HepG2 (cell line): ENCODE results near the gene ZNF584. TPM values are rescaled to one million over a fixed set of nuclear protein-coding genes. Genes with fewer than 3 reads are reported as not detected.

Experiments used
- ATF7-NPFF ChIP-seq: sonication (generic); formaldehyde crosslinking; IDR thresholded peaks from 2 replicates; pipeline ENCODE4 v1.8.1; 2023; ENCODE audit warnings: mild to moderate bottlenecking, low read depth, missing genetic modification reagents, moderate library complexity
- ELF4 ChIP-seq: sonication (generic); formaldehyde crosslinking; IDR thresholded peaks from 2 replicates; pipeline ENCODE4 v1.5.0; 2020; ENCODE audit warnings: missing genetic modification reagents, mild to moderate bottlenecking, moderate library complexity, borderline replicate concordance
- HNRNPH1 ChIP-seq: fragments of 200-400 bp; formaldehyde crosslinking; optimal IDR thresholded peaks from 2 replicates; pipeline ENCODE3; 2017; ENCODE audit warnings: mild to moderate bottlenecking, low read depth, low read length
- KLF6 ChIP-seq: IDR thresholded peaks from 2 replicates; pipeline ENCODE4 v1.8.0; 2016; ENCODE audit warnings: missing biosample characterization, missing genetic modification reagents
- SOX5 ChIP-seq: IDR thresholded peaks from 2 replicates; pipeline ENCODE4 v1.6.1; 2016; ENCODE audit warnings: borderline replicate concordance
- STAT5B ChIP-seq: sonication (generic); formaldehyde crosslinking; IDR thresholded peaks from 2 replicates; pipeline ENCODE4 v1.4.0; 2020; ENCODE audit warnings: missing genetic modification reagents
- ZC3H4 ChIP-seq: sonication (generic); formaldehyde crosslinking; IDR thresholded peaks from 2 replicates; pipeline ENCODE4 v1.4.0; 2020; ENCODE audit warnings: missing genetic modification reagents, borderline replicate concordance
- ZFP62 ChIP-seq: sonication (generic); formaldehyde crosslinking; IDR thresholded peaks from 2 replicates; pipeline ENCODE4 v1.4.0; 2020; ENCODE audit warnings: missing genetic modification reagents
- ZFP82 ChIP-seq: sonication (generic); formaldehyde crosslinking; IDR thresholded peaks from 2 replicates; pipeline ENCODE4 v1.5.1; 2020; ENCODE audit warnings: mild to moderate bottlenecking, missing genetic modification reagents, borderline replicate concordance
- ZNF263 ChIP-seq: sonication (generic); formaldehyde crosslinking; IDR thresholded peaks from 2 replicates; pipeline ENCODE4 v1.4.0; 2020; ENCODE audit warnings: missing genetic modification reagents
- ZNF432 ChIP-seq: sonication (generic); formaldehyde crosslinking; IDR thresholded peaks from 2 replicates; pipeline ENCODE4 v1.5.0; 2020; ENCODE audit warnings: missing genetic modification reagents, mild to moderate bottlenecking, borderline replicate concordance
- ZNF44 ChIP-seq: sonication (generic); formaldehyde crosslinking; IDR thresholded peaks from 2 replicates; pipeline ENCODE4 v1.5.1; 2020; ENCODE audit warnings: mild to moderate bottlenecking, missing genetic modification reagents
- ZNF496 ChIP-seq: sonication (generic); formaldehyde crosslinking; IDR thresholded peaks from 2 replicates; pipeline ENCODE4 v1.8.1; 2023; ENCODE audit warnings: mild to moderate bottlenecking, moderate library complexity, missing genetic modification reagents; ENCODE audit not compliant: insufficient replicate concordance
- ZNF670 ChIP-seq: sonication (generic); formaldehyde crosslinking; IDR thresholded peaks from 2 replicates; pipeline ENCODE4 v1.8.0; 2022; ENCODE audit warnings: mild to moderate bottlenecking, missing genetic modification reagents, borderline replicate concordance
- ZNF746 ChIP-seq: sonication (generic); formaldehyde crosslinking; IDR thresholded peaks from 2 replicates; pipeline ENCODE4 v1.8.0; 2022; ENCODE audit warnings: mild to moderate bottlenecking, missing genetic modification reagents
- ZNF780A ChIP-seq: sonication (generic); formaldehyde crosslinking; IDR thresholded peaks from 2 replicates; pipeline ENCODE4 v1.8.0; 2022; ENCODE audit warnings: mild to moderate bottlenecking, missing genetic modification reagents, moderate library complexity
- ZSCAN9 ChIP-seq: IDR thresholded peaks from 2 replicates; pipeline ENCODE4 v1.6.1; 2016; ENCODE audit warnings: borderline replicate concordance
- polyA plus RNA-seq, 8 experiments: library from polyadenylated mRNA; depleted of rRNA in 3 of 8; stranded (reverse) in 7 of 8; unstranded in 1 of 8; fragments of >200 nt; fragmentation: Illumina TruSeq in 4 of 8; extraction: Trizol in 4 of 8; gene quantifications; 2 replicates each; pipeline versions ENCODE4 v1.2.1 to v1.2.3, GENCODE V29; 2011 to 2016; ENCODE audit warnings: low read depth in 4 of 8, missing spikeins in 1 of 8, mixed read lengths in 1 of 8; ENCODE audit not compliant: insufficient read depth in 1 of 8
- total RNA-seq, 5 experiments: library from RNA; depleted of rRNA; stranded (reverse); fragments of >200 nt; fragmentation: Illumina TruSeq; extraction: Trizol; gene quantifications; 2 replicates each; pipeline ENCODE4 v1.2.3, GENCODE V29; 2016; ENCODE audit warnings: low read depth in 1 of 5
- TF ChIP-seq, protein P1 (sequence below): sonication (generic); formaldehyde crosslinking; IDR thresholded peaks from 2 replicates; pipeline ENCODE4 v1.8.0; 2022; ENCODE audit warnings: mild to moderate bottlenecking, missing genetic modification reagents, borderline replicate concordance
- TF ChIP-seq, protein P2 (sequence below): sonication (generic); formaldehyde crosslinking; IDR thresholded peaks from 2 replicates; pipeline ENCODE4 v1.4.0; 2020; ENCODE audit warnings: missing genetic modification reagents
- TF ChIP-seq, protein P3 (sequence below): sonication (generic); formaldehyde crosslinking; conservative IDR thresholded peaks from 2 replicates; pipeline ENCODE4 v1.8.1; 2023; ENCODE audit warnings: missing genetic modification reagents
- TF ChIP-seq, protein P4 (sequence below): sonication (generic); formaldehyde crosslinking; IDR thresholded peaks from 2 replicates; pipeline ENCODE4 v1.5.0; 2020; ENCODE audit warnings: missing genetic modification reagents

ZNF584 gene
- total and polyA plus RNA-seq, 2 of the 13 experiments (the other 11 are each of a cell fraction or from before 2014, with no cell fraction given) = 2.4 to 7.0 TPM

DNA sequence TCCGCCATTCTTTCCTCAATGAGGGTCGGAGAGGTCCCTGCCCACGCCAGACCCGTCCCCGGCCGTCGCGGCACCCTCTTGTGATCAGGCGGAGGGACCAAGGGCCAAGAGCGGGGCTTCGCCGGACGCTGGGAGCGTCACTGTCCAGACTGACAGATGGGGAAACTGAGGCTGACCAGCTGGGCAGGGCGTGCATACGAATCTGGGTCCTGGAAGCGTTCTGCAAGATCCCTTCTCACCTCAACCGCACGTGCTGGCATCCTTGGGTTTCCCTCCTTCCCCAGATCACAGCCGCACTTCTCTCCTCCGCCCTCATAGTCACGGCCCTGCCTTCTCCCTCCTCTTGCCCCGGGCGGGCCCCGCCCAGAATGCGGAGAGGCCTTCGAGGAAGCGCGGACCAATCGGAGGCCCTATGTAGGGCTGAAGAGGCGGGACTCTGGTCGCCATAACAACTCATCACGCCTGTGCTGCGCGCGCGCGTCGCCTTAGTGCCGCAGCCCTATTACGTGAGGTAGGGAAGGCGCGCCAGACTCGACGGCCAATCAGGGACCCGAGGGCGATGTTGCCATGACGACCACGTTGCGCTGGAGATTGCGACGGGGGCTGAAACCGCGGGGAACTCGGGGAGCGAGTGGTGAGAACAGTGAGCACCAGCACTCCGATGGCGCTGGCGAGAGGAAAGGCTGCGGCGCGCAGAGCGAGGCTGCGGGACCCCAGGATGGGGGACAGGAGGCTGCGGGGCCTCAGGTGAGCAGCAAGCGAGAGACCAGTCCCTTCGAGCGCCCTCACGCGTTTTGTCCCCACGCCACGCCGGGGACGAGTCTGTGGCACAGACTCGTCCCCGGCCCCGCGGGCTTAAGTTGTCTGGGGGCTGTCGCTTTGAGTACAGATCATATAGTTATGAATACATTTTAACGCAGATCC lies 7.3 kb upstream of the ZNF584 start (continued):
- no peak; the same call in 1 of the 2 replicates for TF ChIP-seq ZFP82 (CRISPR knock-in tag)
- no peak for TF ChIP-seq HNRNPH1
- TF ChIP-seq KLF6 (CRISPR knock-in tag) = 0 out of 2 replicates have a peak, but pooled peaks have one; percentile 43
- TF ChIP-seq ZC3H4 (CRISPR knock-in tag) = no peak
- no peak for TF ChIP-seq ELF4 (CRISPR knock-in tag)
- TF ChIP-seq, protein P1, sequence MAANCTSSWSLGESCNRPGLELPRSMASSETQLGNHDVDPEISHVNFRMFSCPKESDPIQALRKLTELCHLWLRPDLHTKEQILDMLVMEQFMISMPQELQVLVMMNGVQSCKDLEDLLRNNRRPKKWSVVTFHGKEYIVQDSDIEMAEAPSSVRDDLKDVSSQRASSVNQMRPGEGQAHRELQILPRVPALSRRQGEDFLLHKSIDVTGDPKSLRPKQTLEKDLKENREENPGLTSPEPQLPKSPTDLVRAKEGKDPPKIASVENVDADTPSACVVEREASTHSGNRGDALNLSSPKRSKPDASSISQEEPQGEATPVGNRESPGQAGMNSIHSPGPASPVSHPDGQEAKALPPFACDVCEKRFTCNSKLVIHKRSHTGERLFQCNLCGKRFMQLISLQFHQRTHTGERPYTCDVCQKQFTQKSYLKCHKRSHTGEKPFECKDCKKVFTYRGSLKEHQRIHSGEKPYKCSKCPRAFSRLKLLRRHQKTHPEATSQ = peak; percentile 55; the same call in 1 of the 2 replicates
- TF ChIP-seq ZNF263 (CRISPR knock-in tag) = 0 out of 2 replicates have a peak, but pooled peaks have one; percentile 44
- no peak for TF ChIP-seq ZSCAN9 (CRISPR knock-in tag)
- no peak; the same call in 1 of the 2 replicates for TF ChIP-seq ZNF746 (CRISPR knock-in tag)
- TF ChIP-seq, protein P2, sequence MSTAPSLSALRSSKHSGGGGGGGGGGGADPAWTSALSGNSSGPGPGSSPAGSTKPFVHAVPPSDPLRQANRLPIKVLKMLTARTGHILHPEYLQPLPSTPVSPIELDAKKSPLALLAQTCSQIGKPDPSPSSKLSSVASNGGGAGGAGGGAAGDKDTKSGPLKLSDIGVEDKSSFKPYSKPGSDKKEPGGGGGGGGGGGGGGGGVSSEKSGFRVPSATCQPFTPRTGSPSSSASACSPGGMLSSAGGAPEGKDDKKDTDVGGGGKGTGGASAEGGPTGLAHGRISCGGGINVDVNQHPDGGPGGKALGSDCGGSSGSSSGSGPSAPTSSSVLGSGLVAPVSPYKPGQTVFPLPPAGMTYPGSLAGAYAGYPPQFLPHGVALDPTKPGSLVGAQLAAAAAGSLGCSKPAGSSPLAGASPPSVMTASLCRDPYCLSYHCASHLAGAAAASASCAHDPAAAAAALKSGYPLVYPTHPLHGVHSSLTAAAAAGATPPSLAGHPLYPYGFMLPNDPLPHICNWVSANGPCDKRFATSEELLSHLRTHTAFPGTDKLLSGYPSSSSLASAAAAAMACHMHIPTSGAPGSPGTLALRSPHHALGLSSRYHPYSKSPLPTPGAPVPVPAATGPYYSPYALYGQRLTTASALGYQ (CRISPR knock-in tag) = no peak
- TF ChIP-seq, protein P3, sequence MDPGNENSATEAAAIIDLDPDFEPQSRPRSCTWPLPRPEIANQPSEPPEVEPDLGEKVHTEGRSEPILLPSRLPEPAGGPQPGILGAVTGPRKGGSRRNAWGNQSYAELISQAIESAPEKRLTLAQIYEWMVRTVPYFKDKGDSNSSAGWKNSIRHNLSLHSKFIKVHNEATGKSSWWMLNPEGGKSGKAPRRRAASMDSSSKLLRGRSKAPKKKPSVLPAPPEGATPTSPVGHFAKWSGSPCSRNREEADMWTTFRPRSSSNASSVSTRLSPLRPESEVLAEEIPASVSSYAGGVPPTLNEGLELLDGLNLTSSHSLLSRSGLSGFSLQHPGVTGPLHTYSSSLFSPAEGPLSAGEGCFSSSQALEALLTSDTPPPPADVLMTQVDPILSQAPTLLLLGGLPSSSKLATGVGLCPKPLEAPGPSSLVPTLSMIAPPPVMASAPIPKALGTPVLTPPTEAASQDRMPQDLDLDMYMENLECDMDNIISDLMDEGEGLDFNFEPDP (CRISPR knock-in tag) = no peak
- no peak for TF ChIP-seq STAT5B (CRISPR knock-in tag)
- 0 out of 2 replicates have a peak, but pooled peaks have one; percentile 14 for TF ChIP-seq ZNF670 (CRISPR knock-in tag)
- TF ChIP-seq, protein P4, sequence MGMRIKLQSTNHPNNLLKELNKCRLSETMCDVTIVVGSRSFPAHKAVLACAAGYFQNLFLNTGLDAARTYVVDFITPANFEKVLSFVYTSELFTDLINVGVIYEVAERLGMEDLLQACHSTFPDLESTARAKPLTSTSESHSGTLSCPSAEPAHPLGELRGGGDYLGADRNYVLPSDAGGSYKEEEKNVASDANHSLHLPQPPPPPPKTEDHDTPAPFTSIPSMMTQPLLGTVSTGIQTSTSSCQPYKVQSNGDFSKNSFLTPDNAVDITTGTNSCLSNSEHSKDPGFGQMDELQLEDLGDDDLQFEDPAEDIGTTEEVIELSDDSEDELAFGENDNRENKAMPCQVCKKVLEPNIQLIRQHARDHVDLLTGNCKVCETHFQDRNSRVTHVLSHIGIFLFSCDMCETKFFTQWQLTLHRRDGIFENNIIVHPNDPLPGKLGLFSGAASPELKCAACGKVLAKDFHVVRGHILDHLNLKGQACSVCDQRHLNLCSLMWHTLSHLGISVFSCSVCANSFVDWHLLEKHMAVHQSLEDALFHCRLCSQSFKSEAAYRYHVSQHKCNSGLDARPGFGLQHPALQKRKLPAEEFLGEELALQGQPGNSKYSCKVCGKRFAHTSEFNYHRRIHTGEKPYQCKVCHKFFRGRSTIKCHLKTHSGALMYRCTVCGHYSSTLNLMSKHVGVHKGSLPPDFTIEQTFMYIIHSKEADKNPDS (CRISPR knock-in tag) = peak; percentile 44; the same call in 1 of the 2 replicates
- no peak for TF ChIP-seq ZNF44 (CRISPR knock-in tag)
- peak; percentile 60 for TF ChIP-seq ATF7-NPFF (CRISPR knock-in tag)
- TF ChIP-seq ZFP62 (CRISPR knock-in tag) = no peak
- TF ChIP-seq ZNF780A (CRISPR knock-in tag) = no peak
- no peak for TF ChIP-seq ZNF432 (CRISPR knock-in tag)
- no peak for TF ChIP-seq ZNF496 (CRISPR knock-in tag)
- peak; percentile 44; the same call in 1 of the 2 replicates for TF ChIP-seq SOX5
